ENCODE results near the gene ZNF892. TPM values are rescaled to one million over a fixed set of nuclear protein-coding genes. Genes with fewer than 3 reads are reported as not detected.

Gene ZNF892
- total and polyA plus RNA-seq, 2 of the 8 experiments (the other 6 are each of a cell fraction or from before 2014, with no cell fraction given): 1.4 to 10.7 TPM

DNA sequence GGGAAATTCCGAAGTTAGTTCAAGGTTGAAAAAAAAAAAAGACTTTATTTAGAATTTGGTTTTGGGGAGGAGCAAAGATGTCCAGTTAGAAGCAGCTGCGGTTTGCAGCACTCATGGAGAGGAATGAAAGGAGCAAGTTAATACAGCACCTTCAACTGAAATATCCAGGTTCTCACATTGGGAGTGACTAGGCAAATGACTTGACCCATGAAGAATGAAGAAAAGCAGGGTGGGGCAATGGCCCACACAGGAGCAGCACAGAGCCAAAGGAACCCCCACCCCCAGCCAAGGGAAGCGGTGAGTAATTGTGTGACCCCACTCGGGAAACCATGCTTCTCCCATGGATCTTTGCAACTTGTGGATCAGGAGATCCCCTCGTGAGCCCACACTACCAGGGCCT is 32.8 kb downstream of the ZNF892 start:
- no peaks in the 10 kb centered on the region for H3K23me2 ChIP-seq (ENCODE audit: low read depth, low read length)
- no peak overlapping the region for H2BK15ac ChIP-seq (ENCODE audit: low read length)
- no peak overlapping the region for H3K27ac ChIP-seq (ENCODE audit: low read depth, low read length)
- H4K8ac ChIP-seq (ENCODE audit: extremely low read depth, insufficient read depth, low read length): no peak overlapping the region
- no peak overlapping the region for H2BK120ac ChIP-seq (replicated peaks; ENCODE audit: low read depth, low read length)
- no peak overlapping the region for H2BK5ac ChIP-seq (ENCODE audit: low read depth, low read length)
- CTCF ChIA-PET (ENCODE audit: partially characterized antibody): interaction anchor here (1.7 kb wide), 1 partner anchor 8 kb away, joined by 6 read pairs; no protein-coding TSS in a partner anchor
- H3K79me2 ChIP-seq (ENCODE audit: control insufficient read depth in 1 of 2, insufficient read depth in 2 of 2, low read length in 2 of 2): no peaks in the 10 kb centered on the region
- H4K91ac ChIP-seq (replicated peaks; ENCODE audit: insufficient read length, low read length): no peak overlapping the region
- H3K79me1 ChIP-seq (ENCODE audit: low read depth, low read length): no peaks in the 10 kb centered on the region
- H3K4me3 ChIP-seq (ENCODE audit: extremely low read depth in 1 of 4, insufficient read depth in 2 of 4, low read depth in 3 of 4, low read length in 4 of 4): no peak overlapping the region
- H3K14ac ChIP-seq (ENCODE audit: insufficient read length): no peak overlapping the region
- H3K4ac ChIP-seq (replicated peaks; ENCODE audit: insufficient read length, low read depth, low read length): no peak overlapping the region
- no peak overlapping the region for H2AK5ac ChIP-seq (ENCODE audit: low read depth, low read length)
- H3K27me3 ChIP-seq (replicated peaks in 1 of 4; ENCODE audit: control insufficient read depth in 3 of 4, extremely low read depth in 1 of 4, insufficient read depth in 3 of 4, low read length in 3 of 4): no peaks in the 10 kb centered on the region
- H4K20me1 ChIP-seq (replicated peaks in 1 of 2; ENCODE audit: control insufficient read depth in 1 of 2, insufficient read depth in 2 of 2, low read length in 2 of 2): no peaks in the 10 kb centered on the region
- no peaks in the 10 kb centered on the region for H3K36me3 ChIP-seq (ENCODE audit: control insufficient read depth in 2 of 4, insufficient read depth in 4 of 4, low read length in 3 of 4)
- H2BK20ac ChIP-seq (ENCODE audit: low read length): no peak overlapping the region
- no peak overlapping the region for H4K5ac ChIP-seq (ENCODE audit: insufficient read length, low read depth, low read length)
- no peaks in the 10 kb centered on the region for H3K4me1 ChIP-seq (replicated peaks in 1 of 4; ENCODE audit: control insufficient read depth in 3 of 4, insufficient read depth in 4 of 4, low read length in 3 of 4)
- WGBS, 2 experiments (ENCODE audit: extremely low coverage in 1 of 2, insufficient coverage in 1 of 2, insufficient read length in 1 of 2, insufficient replicate concordance in 2 of 2, low coverage in 1 of 2, low lambda C conversion rate in 2 of 2, missing lambda C conversion rate in 1 of 2): 91% methylated on average over 5 of the region's 5 CpGs; no CpG with 5 or more reads in 1 of the 2 experiments
- no peak for FAIRE-seq
- no peak for DNase-seq (ENCODE audit: low read depth in 1 of 2, low spot score in 2 of 2)
- H3K56ac ChIP-seq (replicated peaks; ENCODE audit: insufficient read length, low read depth, low read length): no peak overlapping the region
- no peak overlapping the region for H3K18ac ChIP-seq (ENCODE audit: extremely low read depth, low read length)
- no peak overlapping the region for H3K4me2 ChIP-seq (ENCODE audit: insufficient read depth in 1 of 2, low read depth in 2 of 2, low read length in 2 of 2)
- no peak overlapping the region for H3K9ac ChIP-seq (replicated peaks in 1 of 4; ENCODE audit: extremely low read depth in 1 of 4, low read depth in 3 of 4, low read length in 3 of 4)
- no peak overlapping the region for H2BK12ac ChIP-seq (ENCODE audit: low read depth, low read length)
- no peak overlapping the region for H3K23ac ChIP-seq (ENCODE audit: insufficient read length)
- peaks cover 47 to 79% of the 10 kb centered on the region in 2 experiments for H3K9me3 ChIP-seq (ENCODE audit: insufficient read depth in 2 of 2, low read depth in 1 of 2, low read length in 1 of 2)
- H2AFZ ChIP-seq (ENCODE audit: low read length): no peak overlapping the region
- POLR2A ChIA-PET (ENCODE audit: partially characterized antibody): no interaction called here
- TF ChIP-seq SIRT6 (IDR thresholded peaks at IDR 0.05; ENCODE audit: low read length): no peak
- TF ChIP-seq BRCA1 (IDR thresholded peaks at IDR 0.05; ENCODE audit: low read depth, low read length): no peak
- TF ChIP-seq GTF2F1 (IDR thresholded peaks at IDR 0.05; ENCODE audit: borderline replicate concordance, low read depth, low read length): no peak
- TF ChIP-seq, protein P1, sequence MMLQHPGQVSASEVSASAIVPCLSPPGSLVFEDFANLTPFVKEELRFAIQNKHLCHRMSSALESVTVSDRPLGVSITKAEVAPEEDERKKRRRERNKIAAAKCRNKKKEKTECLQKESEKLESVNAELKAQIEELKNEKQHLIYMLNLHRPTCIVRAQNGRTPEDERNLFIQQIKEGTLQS (IDR thresholded peaks at IDR 0.05; ENCODE audit: insufficient read depth, low read depth, low read length): no peak
- TF ChIP-seq KDM4A (IDR thresholded peaks at IDR 0.05; ENCODE audit: low read depth, low read length, severe bottlenecking): no peak
- no peak for TF ChIP-seq GABPA (IDR thresholded peaks at IDR 0.05; ENCODE audit: borderline replicate concordance, insufficient read depth, low read length)
- TF ChIP-seq YY1 (IDR thresholded peaks at IDR 0.05; ENCODE audit: low read depth, low read length): no peak
- TF ChIP-seq KDM1A (IDR thresholded peaks at IDR 0.05; ENCODE audit: borderline replicate concordance, low read length): no peak
